ENCODE measurements around the gene NUP210. TPM values are rescaled to one million over a fixed set of nuclear protein-coding genes. Genes with fewer than 3 reads are reported as not detected.

The NUP210 gene
- total and polyA plus RNA-seq, 2 donors (not counting 3 experiments of a cell fraction or from before 2014, with no cell fraction given), result 0.14 to 0.84 TPM

GRCh38 chr3:13279532-13279910, 140.6 kb downstream of the NUP210 start:
- ChIA-PET CTCF (no interaction called here), POLR2A (no interaction called here)
- TF ChIP-seq POLR2AphosphoS5 (IDR thresholded peaks at IDR 0.05; ENCODE audit: insufficient read depth, low read depth, low read length) (no peak), JUN (IDR thresholded peaks at IDR 0.05; ENCODE audit: borderline replicate concordance, insufficient read depth, insufficient read length, low read depth) (no peak), POLR2A (IDR thresholded peaks at IDR 0.05; ENCODE audit: low read depth, low read length) (no peak), GATA2 (IDR thresholded peaks at IDR 0.05; ENCODE audit: insufficient read depth, insufficient read length, low read depth, low read length) (no peak), MAX (IDR thresholded peaks at IDR 0.05; ENCODE audit: insufficient read depth, insufficient read length) (no peak)
- Histone ChIP-seq H3K27me3 (ENCODE audit: control insufficient read depth in 2 of 2, insufficient read depth in 2 of 2, low read length in 2 of 2) (peaks cover 19 to 25% of the 10 kb centered on the region in 2 experiments), H2AFZ (ENCODE audit: low read depth, low read length) (no peak overlapping the region), H3K9me1 (replicated peaks; ENCODE audit: control insufficient read depth, extremely low read depth, insufficient read depth, low read length) (no peaks in the 10 kb centered on the region), H3K9me3 (replicated peaks; ENCODE audit: control insufficient read depth, insufficient read depth, low read length) (peaks cover 2% of the 10 kb centered on the region), H3K4me1 (ENCODE audit: control insufficient read depth, extremely low read depth, insufficient read depth, low read length) (no peaks in the 10 kb centered on the region), H3K36me3 (ENCODE audit: control insufficient read depth in 2 of 2, extremely low read depth in 1 of 2, insufficient read depth in 2 of 2, low read length in 2 of 2) (no peaks in the 10 kb centered on the region), H3K9ac (replicated peaks; ENCODE audit: extremely low read depth, insufficient read depth, low read length) (no peak overlapping the region), H4K20me1 (replicated peaks; ENCODE audit: control insufficient read depth, extremely low read depth, insufficient read depth, low read length) (no peaks in the 10 kb centered on the region), H3K79me2 (ENCODE audit: control insufficient read depth, insufficient read depth, low read length) (no peaks in the 10 kb centered on the region), H3K4me3 (replicated peaks in 1 of 3; ENCODE audit: insufficient read depth in 1 of 3, low read depth in 1 of 3, low read length in 3 of 3) (no peak overlapping the region), H3K4me2 (ENCODE audit: insufficient read depth, low read length) (no peak overlapping the region), H3K27ac (ENCODE audit: insufficient read depth, low read depth, low read length) (no peak overlapping the region)
- DNase-seq (ENCODE audit: low read depth, low spot score), result no peak
- FAIRE-seq, result no peak
- BruUV-seq (replicated peaks), result no TSS peak
- intact Hi-C loops (cut with micrococcal nuclease), result no loop called here
- dilution Hi-C loops (cut with MboI; ENCODE audit: extremely low pct_ligation_motif_present, low sequenced_read_pairs), result no loop called here

GRCh38 chr3:13278783-13279531, 141.2 kb downstream of the NUP210 start:
- no peak overlapping the region for H3K9ac ChIP-seq (replicated peaks; ENCODE audit: extremely low read depth, insufficient read depth, low read length)
- H2AFZ ChIP-seq (ENCODE audit: low read depth, low read length), result no peak overlapping the region
- DNase-seq (ENCODE audit: low read depth, low spot score) (no peak), FAIRE-seq (no peak)
- H3K79me2 ChIP-seq (ENCODE audit: control insufficient read depth, insufficient read depth, low read length), result no peaks in the 10 kb centered on the region
- ChIA-PET POLR2A (no interaction called here), CTCF (no interaction called here)
- H3K9me1 ChIP-seq (replicated peaks; ENCODE audit: control insufficient read depth, extremely low read depth, insufficient read depth, low read length), result no peaks in the 10 kb centered on the region
- peaks cover 17 to 22% of the 10 kb centered on the region in 2 experiments for H3K27me3 ChIP-seq (ENCODE audit: control insufficient read depth in 2 of 2, insufficient read depth in 2 of 2, low read length in 2 of 2)
- H3K27ac ChIP-seq (ENCODE audit: insufficient read depth, low read depth, low read length), result no peak overlapping the region
- intact Hi-C loops (cut with micrococcal nuclease) (no loop called here), dilution Hi-C loops (cut with MboI; ENCODE audit: extremely low pct_ligation_motif_present, low sequenced_read_pairs) (no loop called here)
- H3K4me3 ChIP-seq (replicated peaks in 1 of 3; ENCODE audit: insufficient read depth in 1 of 3, low read depth in 1 of 3, low read length in 3 of 3), result no peak overlapping the region
- no peak for TF ChIP-seq GATA2 (IDR thresholded peaks at IDR 0.05; ENCODE audit: insufficient read depth, insufficient read length, low read depth, low read length)
- H3K4me2 ChIP-seq (ENCODE audit: insufficient read depth, low read length), result no peak overlapping the region
- no TSS peak for BruUV-seq (replicated peaks)
- H3K4me1 ChIP-seq (ENCODE audit: control insufficient read depth, extremely low read depth, insufficient read depth, low read length), result no peaks in the 10 kb centered on the region
- H3K9me3 ChIP-seq (replicated peaks; ENCODE audit: control insufficient read depth, insufficient read depth, low read length), result peaks cover under 1% of the 10 kb centered on the region
- H4K20me1 ChIP-seq (replicated peaks; ENCODE audit: control insufficient read depth, extremely low read depth, insufficient read depth, low read length), result no peaks in the 10 kb centered on the region
- no peaks in the 10 kb centered on the region for H3K36me3 ChIP-seq (ENCODE audit: control insufficient read depth in 2 of 2, extremely low read depth in 1 of 2, insufficient read depth in 2 of 2, low read length in 2 of 2)

Measured in endothelial cell of umbilical vein (primary cell).